NCI-H1092 (cell line): ENCODE measurements around the gene C17orf50.
"Not testable (repeated sequence)": the region's sequence is repeated elsewhere in the genome, so short reads cannot be mapped to it uniquely, and the experiment has no call there.

Source experiments
- DNase-seq: peaks from one replicate; lab custom pipeline; 2025; lab: John Stamatoyannopoulos, UW

The C17orf50 gene

GRCh38 chr17:35734396-35734795, 26.3 kb upstream of the C17orf50 start:
- DNase-seq, result no peak

GRCh38 chr17:35735036-35735805, 25.5 kb upstream of the C17orf50 start:
- no peak for DNase-seq

- DNase-seq, result no peak
These were observed 24.5 kb upstream of the C17orf50 start for GRCh38 chr17:35736236-35736635.

- no peak for DNase-seq
These were observed 22.1 kb upstream of the C17orf50 start for GRCh38 chr17:35738519-35739133.

GRCh38 chr17:35740216-35740615, 20.5 kb upstream of the C17orf50 start:
- DNase-seq, result no peak

GRCh38 chr17:35740997-35741931, 19.4 kb upstream of the C17orf50 start:
- no peak for DNase-seq

- DNase-seq, result no peak
These were observed 18.2 kb upstream of the C17orf50 start for GRCh38 chr17:35742496-35742895.

GRCh38 chr17:35742896-35743477, 17.7 kb upstream of the C17orf50 start:
- no peak for DNase-seq

- no peak for DNase-seq
These were observed 16.9 kb upstream of the C17orf50 start for GRCh38 chr17:35743626-35744328.

GRCh38 chr17:35744830-35745229, 15.9 kb upstream of the C17orf50 start:
- no peak for DNase-seq

- DNase-seq, result no peak
These were observed 15.4 kb upstream of the C17orf50 start for GRCh38 chr17:35745246-35745645.

- DNase-seq, result no peak
These were observed 14.9 kb upstream of the C17orf50 start for GRCh38 chr17:35745749-35746320.

GRCh38 chr17:35747540-35748017, 13.1 kb upstream of the C17orf50 start:
- DNase-seq, result peak; percentile 70

GRCh38 chr17:35748341-35748841, 12.3 kb upstream of the C17orf50 start:
- DNase-seq, result no peak

- DNase-seq, result no peak
These were observed 11.7 kb upstream of the C17orf50 start for GRCh38 chr17:35748979-35749378.

GRCh38 chr17:35749560-35750412, 10.9 kb upstream of the C17orf50 start:
- no peak for DNase-seq

- no peak for DNase-seq
These were observed 9.9 kb upstream of the C17orf50 start for GRCh38 chr17:35750526-35751395.

GRCh38 chr17:35751541-35751940, 9.1 kb upstream of the C17orf50 start:
- not testable (repeated sequence) for DNase-seq

GRCh38 chr17:35752471-35752870, 8.2 kb upstream of the C17orf50 start:
- DNase-seq, result no peak
